Thyroid gland (tissue), 4 donors: ENCODE data around the gene DFFB. TPM values are rescaled to one million over a fixed set of nuclear protein-coding genes. Genes with fewer than 3 reads are reported as not detected.

Experiments
- DNase-seq, 2 donors: peaks; one replicate each; pipeline ENCODE4 v3.0.0-alpha.2; 2019
- H3K27ac ChIP-seq, 3 donors: fragments of 200-600 bp; sonication (generic); 1 replicate in 2 of 3; 2 replicates in 1 of 3; pipeline ENCODE4 v1.5.1; 2016 to 2019; ENCODE audit warnings: mild to moderate bottlenecking in 1 of 3, moderate library complexity in 1 of 3
- H3K27me3 ChIP-seq: fragments of 200-600 bp; sonication (generic); one replicate; pipeline ENCODE4 v1.5.1; 2019
- H3K36me3 ChIP-seq, 2 donors: fragments of 200-600 bp; sonication (generic); one replicate each; pipeline ENCODE4 v1.5.1; 2016 to 2019
- H3K4me1 ChIP-seq, 2 donors: fragments of 200-600 bp; sonication (generic); one replicate each; pipeline ENCODE4 v1.5.1; 2017 to 2019
- H3K4me3 ChIP-seq, 3 donors: fragments of 200-600 bp; sonication (generic); replicated peaks in 1 of 3; 1 replicate in 2 of 3; 2 replicates in 1 of 3; pipeline ENCODE4 v1.5.1; 2016; ENCODE audit warnings: mild to moderate bottlenecking in 1 of 3
- H3K9me3 ChIP-seq: fragments of 200-600 bp; sonication (generic); one replicate; pipeline ENCODE4 v1.5.1; 2017
- POLR2A ChIP-seq, 2 donors: fragments of 450-650 bp; IDR thresholded peaks; one replicate each; pipeline ENCODE4 v1.6.1; 2017; ENCODE audit warnings: antibody characterized with exemption in 2 of 2, mild to moderate bottlenecking in 2 of 2, moderate library complexity in 1 of 2
- WGBS, 2 donors: methylation state at CpG; one replicate each; pipeline ENCODE4 v1.1.5; 2017; 5-methylcytosine and 5-hydroxymethylcytosine counted together
- intact Hi-C: fragments of 100-400 bp; cut with DNase I; formaldehyde crosslinking; loops from one replicate; pipeline ENCODE4 v1.15.1; 2023
- total RNA-seq, 4 donors: library from RNA; depleted of rRNA; stranded (reverse); fragments of >200 nt; gene quantifications; one replicate each; pipeline ENCODE4 v1.2.3, GENCODE V29; 2016
- TF ChIP-seq, protein P1 (sequence below), 6 experiments: fragments of 200-600 bp in 3 of 6; fragments of 450-650 bp in 3 of 6; sonication (generic) in 3 of 6; IDR thresholded peaks; one replicate each; pipeline ENCODE4 v1.5.1; 2016 to 2019; ENCODE audit warnings: antibody characterized with exemption in 6 of 6, mild to moderate bottlenecking in 2 of 6, inconsistent platforms in 1 of 6, moderate library complexity in 1 of 6

DFFB gene
- total RNA-seq, 4 donors from 2014 or later, result 5.1 to 8.6 (median 6.8) TPM

DNA sequence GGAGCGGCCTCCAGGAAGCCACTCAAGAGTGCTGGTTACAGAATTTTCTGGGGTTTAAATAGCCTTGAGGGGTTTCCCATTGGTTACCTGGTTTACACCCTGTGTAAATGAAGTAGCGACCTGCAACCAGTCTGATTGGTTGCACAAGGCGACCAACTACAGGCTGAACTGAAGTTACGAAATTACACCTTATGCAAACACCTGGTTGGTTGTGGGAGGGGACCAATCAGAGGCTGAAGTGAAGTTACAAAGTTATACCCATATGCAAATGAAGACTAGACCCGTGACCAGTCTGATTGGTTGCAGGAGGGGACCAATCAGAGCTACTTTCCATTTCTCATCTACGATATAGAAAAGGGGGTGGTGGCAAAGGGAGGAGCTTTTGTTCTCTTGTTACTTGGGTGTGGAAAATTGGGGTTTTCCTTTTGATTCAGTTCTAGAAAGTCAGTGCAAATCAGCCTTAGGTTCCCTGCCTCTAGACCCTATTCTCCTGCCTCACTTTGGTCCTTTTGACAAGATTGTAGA lies 65.0 kb downstream of the DFFB start:
- DNase-seq, result no peak
- no peaks in the 10 kb centered on the region for H3K4me1 ChIP-seq
- no peaks in the 10 kb centered on the region for H3K36me3 ChIP-seq
- 74 to 83% methylated on average over 6 of the region's 6 CpGs for WGBS, 2 donors
- no peak overlapping the region for H3K4me3 ChIP-seq
- intact Hi-C loops, result no loop called here
- TF ChIP-seq, protein P1, sequence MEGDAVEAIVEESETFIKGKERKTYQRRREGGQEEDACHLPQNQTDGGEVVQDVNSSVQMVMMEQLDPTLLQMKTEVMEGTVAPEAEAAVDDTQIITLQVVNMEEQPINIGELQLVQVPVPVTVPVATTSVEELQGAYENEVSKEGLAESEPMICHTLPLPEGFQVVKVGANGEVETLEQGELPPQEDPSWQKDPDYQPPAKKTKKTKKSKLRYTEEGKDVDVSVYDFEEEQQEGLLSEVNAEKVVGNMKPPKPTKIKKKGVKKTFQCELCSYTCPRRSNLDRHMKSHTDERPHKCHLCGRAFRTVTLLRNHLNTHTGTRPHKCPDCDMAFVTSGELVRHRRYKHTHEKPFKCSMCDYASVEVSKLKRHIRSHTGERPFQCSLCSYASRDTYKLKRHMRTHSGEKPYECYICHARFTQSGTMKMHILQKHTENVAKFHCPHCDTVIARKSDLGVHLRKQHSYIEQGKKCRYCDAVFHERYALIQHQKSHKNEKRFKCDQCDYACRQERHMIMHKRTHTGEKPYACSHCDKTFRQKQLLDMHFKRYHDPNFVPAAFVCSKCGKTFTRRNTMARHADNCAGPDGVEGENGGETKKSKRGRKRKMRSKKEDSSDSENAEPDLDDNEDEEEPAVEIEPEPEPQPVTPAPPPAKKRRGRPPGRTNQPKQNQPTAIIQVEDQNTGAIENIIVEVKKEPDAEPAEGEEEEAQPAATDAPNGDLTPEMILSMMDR (IDR thresholded peaks at IDR 0.05), result no peak
- TF ChIP-seq POLR2A (IDR thresholded peaks at IDR 0.05), result no peak
- H3K27me3 ChIP-seq, result no peaks in the 10 kb centered on the region
- H3K27ac ChIP-seq, result no peak overlapping the region
- H3K9me3 ChIP-seq, result no peaks in the 10 kb centered on the region

- DNase-seq, result no peak
- Histone ChIP-seq H3K27ac (no peak overlapping the region), H3K4me1 (no peaks in the 10 kb centered on the region), H3K9me3 (no peaks in the 10 kb centered on the region), H3K4me3 (no peak overlapping the region), H3K36me3 (no peaks in the 10 kb centered on the region), H3K27me3 (no peaks in the 10 kb centered on the region)
- TF ChIP-seq, protein P1 (IDR thresholded peaks at IDR 0.05), result no peak
- no peak for TF ChIP-seq POLR2A (IDR thresholded peaks at IDR 0.05)
- intact Hi-C loops, result no loop called here
- whole genome bisulfite sequencing, 2 donors, result 71 to 76% methylated on average over 6 of the region's 6 CpGs
These were observed 65.6 kb downstream of the DFFB start for GRCh38 chr1:3922851-3923250.

GRCh38 chr1:3923378-3924185 lies 66.3 kb downstream of the DFFB start:
- 67 to 68% methylated on average over 18 to 19 of the region's 25 CpGs for WGBS, 2 donors
- H3K4me3 ChIP-seq, result no peak overlapping the region
- no peak overlapping the region for H3K27ac ChIP-seq
- no peaks in the 10 kb centered on the region for H3K36me3 ChIP-seq
- intact Hi-C loops, result no loop called here
- no peaks in the 10 kb centered on the region for H3K27me3 ChIP-seq
- DNase-seq, result no peak
- H3K9me3 ChIP-seq, result no peaks in the 10 kb centered on the region
- no peaks in the 10 kb centered on the region for H3K4me1 ChIP-seq
- TF ChIP-seq, protein P1 (IDR thresholded peaks at IDR 0.05), result no peak
- no peak for TF ChIP-seq POLR2A (IDR thresholded peaks at IDR 0.05)

- Histone ChIP-seq H3K4me3 (no peak overlapping the region), H3K4me1 (no peaks in the 10 kb centered on the region), H3K27me3 (no peaks in the 10 kb centered on the region), H3K9me3 (no peaks in the 10 kb centered on the region), H3K27ac (no peak overlapping the region), H3K36me3 (no peaks in the 10 kb centered on the region)
- DNase-seq, result no peak
- intact Hi-C loops, result no loop called here
- 47 to 61% methylated on average over 6 to 8 of the region's 13 CpGs for WGBS, 2 donors
- TF ChIP-seq, protein P1 (IDR thresholded peaks at IDR 0.05), result no peak
- no peak for TF ChIP-seq POLR2A (IDR thresholded peaks at IDR 0.05)
These were observed 67.0 kb downstream of the DFFB start for GRCh38 chr1:3924186-3924824.

DNA sequence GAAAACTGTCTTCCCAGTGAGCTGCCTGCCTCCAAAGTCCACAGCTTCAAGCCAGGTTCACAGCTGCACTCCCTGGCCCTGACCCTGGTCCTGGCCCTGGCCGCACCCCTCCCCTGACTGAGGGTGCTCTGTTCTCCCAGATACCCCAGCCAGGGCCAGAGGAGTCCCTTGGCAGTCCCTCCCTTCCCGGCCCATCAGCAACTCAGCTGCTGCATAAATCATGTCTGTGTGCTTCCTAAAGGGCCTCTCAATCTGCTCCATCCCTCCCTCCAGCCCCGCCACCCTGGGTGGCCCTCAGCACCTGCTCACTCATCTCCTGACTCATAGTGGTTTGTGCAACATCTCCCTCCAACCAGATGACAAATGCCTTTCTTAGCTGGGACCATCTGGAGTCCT lies 67.5 kb downstream of the DFFB start:
- 48 to 58% methylated on average over 2 to 3 of the region's 3 CpGs for WGBS, 2 donors
- Histone ChIP-seq H3K27me3 (no peaks in the 10 kb centered on the region), H3K36me3 (no peaks in the 10 kb centered on the region), H3K4me3 (no peak overlapping the region), H3K27ac (no peak overlapping the region), H3K4me1 (no peaks in the 10 kb centered on the region), H3K9me3 (no peaks in the 10 kb centered on the region)
- TF ChIP-seq, protein P1 (IDR thresholded peaks at IDR 0.05), result no peak
- no peak for TF ChIP-seq POLR2A (IDR thresholded peaks at IDR 0.05)
- intact Hi-C loops, result no loop called here
- DNase-seq, result no peak
